Transverse colon (tissue), 4 donors: Measurements from ENCODE around the gene GNPDA1. TPM values are rescaled to one million over a fixed set of nuclear protein-coding genes. Genes with fewer than 3 reads are reported as not detected.
"Not testable (repeated sequence)": the region's sequence is repeated elsewhere in the genome, so short reads cannot be mapped to it uniquely, and the experiment has no call there.

Experiments used
- DNase-seq: peaks from one replicate; pipeline ENCODE4 v3.0.0-alpha.2; 2019
- H3K27ac ChIP-seq, 4 donors: fragments of 200-600 bp; sonication (generic); 2 replicates each; pipeline ENCODE4 v1.5.1; 2016 to 2018; ENCODE audit warnings: inconsistent platforms in 4 of 4
- H3K27me3 ChIP-seq: fragments of 200-600 bp; sonication (generic); 2 replicates; pipeline ENCODE4 v1.5.1; 2017; ENCODE audit warnings: inconsistent platforms
- H3K36me3 ChIP-seq, 4 donors: fragments of 200-600 bp; sonication (generic); 2 replicates each; pipeline ENCODE4 v1.5.1; 2017 to 2019; ENCODE audit warnings: inconsistent platforms in 4 of 4
- H3K4me1 ChIP-seq, 4 donors: fragments of 200-600 bp; sonication (generic); 2 replicates each; pipeline ENCODE4 v1.5.1; 2017 to 2020; ENCODE audit warnings: inconsistent platforms in 4 of 4
- H3K4me3 ChIP-seq, 4 donors: fragments of 200-600 bp; sonication (generic); 1 replicate in 1 of 4; 2 replicates in 3 of 4; pipeline versions ENCODE4 v1.5.1 to v1.6.1; 2017 to 2019; ENCODE audit warnings: inconsistent platforms in 4 of 4
- H3K9me3 ChIP-seq, 2 donors: fragments of 200-600 bp; sonication (generic); 2 replicates each; pipeline ENCODE4 v1.5.1; 2017 to 2019; ENCODE audit warnings: inconsistent platforms in 2 of 2
- EP300 ChIP-seq: sonication (generic); formaldehyde crosslinking; IDR thresholded peaks from one replicate; pipeline ENCODE4 v1.6.1; 2017; ENCODE audit warnings: antibody characterized with exemption, low read depth
- POLR2A ChIP-seq: fragments of 450-650 bp; IDR thresholded peaks from one replicate; pipeline ENCODE4 v1.6.1; 2016; ENCODE audit warnings: antibody characterized with exemption, mild to moderate bottlenecking, moderate library complexity
- POLR2AphosphoS5 ChIP-seq, 3 donors: sonication (generic); formaldehyde crosslinking; IDR thresholded peaks; one replicate each; pipeline ENCODE4 v1.6.1; 2016; ENCODE audit warnings: antibody characterized with exemption in 3 of 3
- WGBS, 2 donors: methylation state at CpG; one replicate each; pipeline ENCODE4 v1.1.5; 2018; ENCODE audit warnings: low coverage in 1 of 2; 5-methylcytosine and 5-hydroxymethylcytosine counted together
- in situ Hi-C, 4 donors: fragments of 200-750 bp; cut with MboI; loops; one replicate each; pipeline versions ENCODE4 v1.15.0 to v1.15.1; 2017; ENCODE audit warnings: low sequenced_read_pairs in 3 of 4, low pct_ligation_motif_present in 1 of 4, low pct_unique_long_range_greater_than_20kb in 1 of 4
- intact Hi-C: fragments of 100-400 bp; cut with DNase I; formaldehyde crosslinking; loops from one replicate; pipeline ENCODE4 v1.15.1; 2023; ENCODE audit warnings: low total_unique reads
- total RNA-seq, 4 donors: library from RNA; depleted of rRNA; stranded (reverse); fragments of >200 nt; gene quantifications; one replicate each; pipeline ENCODE4 v1.1.0, GENCODE V29; 2016
- TF ChIP-seq, protein P1 (sequence below), 5 experiments: fragments of 200-600 bp in 3 of 5; fragments of 450-650 bp in 2 of 5; sonication (generic) in 3 of 5; IDR thresholded peaks; 1 replicate in 2 of 5; 2 replicates in 3 of 5; pipeline ENCODE4 v1.5.1; 2016 to 2017; ENCODE audit warnings: antibody characterized with exemption in 5 of 5, inconsistent platforms in 3 of 5, mild to moderate bottlenecking in 2 of 5, moderate library complexity in 1 of 5

GNPDA1 gene
- total RNA-seq, 4 donors from 2014 or later = 1.6 to 24.8 (median 8.9) TPM

DNA sequence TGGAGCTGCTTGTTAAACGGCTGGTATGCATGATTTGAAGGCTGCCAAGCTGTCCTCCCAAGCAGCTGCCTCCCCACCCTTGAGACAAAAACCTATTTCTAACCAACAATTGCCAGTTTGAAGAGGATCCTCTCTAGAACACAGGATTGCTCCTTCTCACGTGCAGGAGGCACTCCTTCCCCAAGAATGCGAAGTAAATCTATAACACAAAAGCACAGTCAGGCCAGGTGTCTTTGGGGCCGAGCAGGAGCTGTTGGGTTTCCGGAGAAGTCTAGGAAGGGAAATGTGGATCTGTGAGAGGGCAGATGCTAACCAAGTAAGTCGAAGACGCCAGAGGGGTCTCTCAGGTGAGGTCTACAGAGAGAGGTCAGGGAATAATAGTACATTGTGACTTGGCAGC, 35.4 kb upstream of the GNPDA1 start:
- H3K27ac ChIP-seq = no peak overlapping the region
- TF ChIP-seq POLR2A (no peak), POLR2AphosphoS5 (IDR thresholded peaks at IDR 0.05) (no peak), EP300 (no peak)
- TF ChIP-seq, protein P1, sequence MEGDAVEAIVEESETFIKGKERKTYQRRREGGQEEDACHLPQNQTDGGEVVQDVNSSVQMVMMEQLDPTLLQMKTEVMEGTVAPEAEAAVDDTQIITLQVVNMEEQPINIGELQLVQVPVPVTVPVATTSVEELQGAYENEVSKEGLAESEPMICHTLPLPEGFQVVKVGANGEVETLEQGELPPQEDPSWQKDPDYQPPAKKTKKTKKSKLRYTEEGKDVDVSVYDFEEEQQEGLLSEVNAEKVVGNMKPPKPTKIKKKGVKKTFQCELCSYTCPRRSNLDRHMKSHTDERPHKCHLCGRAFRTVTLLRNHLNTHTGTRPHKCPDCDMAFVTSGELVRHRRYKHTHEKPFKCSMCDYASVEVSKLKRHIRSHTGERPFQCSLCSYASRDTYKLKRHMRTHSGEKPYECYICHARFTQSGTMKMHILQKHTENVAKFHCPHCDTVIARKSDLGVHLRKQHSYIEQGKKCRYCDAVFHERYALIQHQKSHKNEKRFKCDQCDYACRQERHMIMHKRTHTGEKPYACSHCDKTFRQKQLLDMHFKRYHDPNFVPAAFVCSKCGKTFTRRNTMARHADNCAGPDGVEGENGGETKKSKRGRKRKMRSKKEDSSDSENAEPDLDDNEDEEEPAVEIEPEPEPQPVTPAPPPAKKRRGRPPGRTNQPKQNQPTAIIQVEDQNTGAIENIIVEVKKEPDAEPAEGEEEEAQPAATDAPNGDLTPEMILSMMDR (IDR thresholded peaks at IDR 0.05) = no peak
- H3K4me3 ChIP-seq = no peak overlapping the region
- intact Hi-C loops (no loop called here), in situ Hi-C loops (no loop called here)
- H3K9me3 ChIP-seq = no peaks in the 10 kb centered on the region
- H3K36me3 ChIP-seq = no peaks in the 10 kb centered on the region
- H3K4me1 ChIP-seq = no peaks in the 10 kb centered on the region
- H3K27me3 ChIP-seq = no peaks in the 10 kb centered on the region
- DNase-seq = no peak
- WGBS, 2 donors = 20 to 74% methylated on average over 1 to 7 of the region's 7 CpGs

DNA sequence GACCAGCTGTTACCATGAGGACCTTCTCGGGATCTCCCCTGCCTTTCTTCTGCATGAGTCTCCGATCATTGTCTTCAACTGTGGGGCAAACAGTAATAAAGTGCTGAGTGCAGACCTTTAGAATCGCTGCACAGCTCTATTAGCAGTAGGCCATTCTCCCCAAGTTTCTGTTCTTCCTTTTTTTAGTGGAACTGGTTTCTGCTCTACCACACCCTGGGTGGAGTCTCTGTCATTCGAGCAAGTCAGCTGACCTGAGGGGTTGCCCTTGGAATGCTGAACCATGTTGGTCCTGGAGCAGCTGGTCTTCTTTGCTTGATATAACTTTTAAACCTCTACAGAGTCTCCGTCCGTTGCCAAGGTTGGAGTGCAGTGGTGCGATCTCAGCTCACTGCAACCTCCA, 33.4 kb upstream of the GNPDA1 start:
- intact Hi-C loops = no loop called here
- H3K9me3 ChIP-seq = no peaks in the 10 kb centered on the region
- in situ Hi-C loops = no loop called here
- TF ChIP-seq EP300 (no peak), POLR2A (no peak)
- TF ChIP-seq, protein P1 (IDR thresholded peaks at IDR 0.05) = no peak
- no peak overlapping the region for H3K4me3 ChIP-seq
- no peak overlapping the region for H3K27ac ChIP-seq
- no peak for DNase-seq
- 63 to 78% methylated on average over 4 to 7 of the region's 7 CpGs for WGBS, 2 donors
- no peaks in the 10 kb centered on the region for H3K27me3 ChIP-seq
- H3K36me3 ChIP-seq = no peaks in the 10 kb centered on the region
- no peaks in the 10 kb centered on the region for H3K4me1 ChIP-seq

DNA sequence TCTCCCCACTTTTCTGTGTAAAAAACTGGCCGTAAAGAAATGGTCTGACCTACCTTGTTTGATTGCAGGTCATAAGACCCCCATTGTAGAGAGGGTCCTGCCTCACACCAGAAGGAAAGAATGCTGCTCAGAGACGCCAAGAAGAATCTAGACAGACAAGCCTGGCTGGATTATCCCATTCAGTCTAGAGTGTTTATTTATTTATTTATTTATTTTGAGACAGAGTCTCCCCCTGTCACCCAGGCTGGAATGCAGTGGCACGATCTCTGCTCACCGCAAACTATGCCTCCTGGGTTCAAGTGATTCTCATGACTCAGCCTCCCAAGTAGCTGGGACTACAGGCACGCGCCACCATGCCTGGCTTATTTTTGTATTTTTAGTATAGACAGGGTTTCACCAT, 28.1 kb upstream of the GNPDA1 start:
- intact Hi-C loops = not testable (repeated sequence)

DNA sequence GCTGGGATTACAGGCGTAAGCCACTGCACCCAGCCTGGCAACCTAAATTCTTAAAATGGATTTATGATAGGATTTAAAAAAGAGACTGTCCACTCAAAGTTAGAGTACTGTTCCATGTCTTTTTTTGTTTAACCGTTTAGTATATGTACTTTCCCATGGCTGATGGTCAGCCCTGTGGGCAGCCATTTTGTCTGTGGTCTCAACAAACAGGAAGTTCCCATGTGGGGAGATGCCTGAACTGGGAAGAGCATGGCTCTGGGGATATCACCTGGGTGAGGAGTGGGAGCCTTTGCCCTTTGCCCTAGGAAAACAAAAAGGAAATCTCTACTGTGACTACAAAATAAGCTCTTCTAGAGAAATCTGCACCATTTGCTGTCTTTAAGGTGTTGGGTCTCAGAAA, 27.5 kb upstream of the GNPDA1 start:
- intact Hi-C loops (no loop called here), in situ Hi-C loops (no loop called here)
- H3K4me3 ChIP-seq = no peak overlapping the region
- 81 to 100% methylated on average over 1 to 2 of the region's 2 CpGs for WGBS, 2 donors
- no peak overlapping the region for H3K27ac ChIP-seq
- H3K9me3 ChIP-seq = no peaks in the 10 kb centered on the region
- H3K36me3 ChIP-seq = no peaks in the 10 kb centered on the region
- DNase-seq = no peak
- no peaks in the 10 kb centered on the region for H3K4me1 ChIP-seq
- TF ChIP-seq, protein P1 (IDR thresholded peaks at IDR 0.05) = no peak
- TF ChIP-seq POLR2A (no peak), EP300 (no peak), POLR2AphosphoS5 (IDR thresholded peaks at IDR 0.05) (no peak)
- H3K27me3 ChIP-seq = no peaks in the 10 kb centered on the region

More for the DNA sequence above, 28.1 kb upstream of the GNPDA1 start:
- H3K4me3 ChIP-seq, H3K27ac ChIP-seq, H3K9me3 ChIP-seq, H3K27me3 ChIP-seq, in situ Hi-C loops, DNase-seq, H3K4me1 ChIP-seq, H3K36me3 ChIP-seq: not testable (repeated sequence)
- WGBS, 2 donors = 95 to 98% methylated on average over 2 to 6 of the region's 6 CpGs

GRCh38 chr5:142038735-142039134, 25.9 kb upstream of the GNPDA1 start:
- 93 to 100% methylated on average over 1 to 2 of the region's 2 CpGs for WGBS, 2 donors
- no peak for TF ChIP-seq EP300
- TF ChIP-seq POLR2A = no peak
- no peak for TF ChIP-seq POLR2AphosphoS5 (IDR thresholded peaks at IDR 0.05)
- TF ChIP-seq, protein P1 (IDR thresholded peaks at IDR 0.05) = no peak
- Histone ChIP-seq H3K4me3 (no peak overlapping the region), H3K9me3 (no peaks in the 10 kb centered on the region), H3K27me3 (no peaks in the 10 kb centered on the region), H3K4me1 (no peaks in the 10 kb centered on the region), H3K27ac (no peak overlapping the region), H3K36me3 (no peaks in the 10 kb centered on the region)
- no peak for DNase-seq
- in situ Hi-C loops (no loop called here), intact Hi-C loops (no loop called here)

DNA sequence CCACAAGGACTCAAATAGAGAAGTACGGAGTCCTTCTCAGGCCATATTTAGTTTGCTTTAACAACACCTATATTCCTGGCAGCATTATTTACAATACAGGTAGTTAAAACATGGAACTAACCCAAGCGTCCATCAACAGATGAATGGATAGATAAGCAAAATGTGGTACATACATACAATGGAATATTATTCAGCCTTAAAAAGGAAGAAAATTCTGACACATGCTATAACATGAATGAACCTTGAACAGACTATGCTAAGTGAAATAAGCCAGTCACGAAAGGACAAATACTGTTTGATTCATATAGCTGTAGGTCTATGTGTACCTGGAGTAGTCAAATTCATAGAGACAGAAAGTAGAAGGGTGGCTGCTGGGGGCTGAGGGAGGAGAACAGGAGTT, 24.8 kb upstream of the GNPDA1 start:
- intact Hi-C loops, H3K4me1 ChIP-seq, DNase-seq, H3K4me3 ChIP-seq, H3K27me3 ChIP-seq, in situ Hi-C loops, H3K9me3 ChIP-seq, H3K27ac ChIP-seq, H3K36me3 ChIP-seq: not testable (repeated sequence)
- 81 to 100% methylated on average over 2 to 3 of the region's 3 CpGs for WGBS, 2 donors
